ENCODE data around the gene ARHGEF37.

- TF ChIP-seq EZH2phosphoT487 (IDR thresholded peaks at IDR 0.05; ENCODE audit: borderline replicate concordance, low read depth, low read length): no peak
- no peak for TF ChIP-seq CTCF (conservative IDR thresholded peaks at IDR 0.05; ENCODE audit: low read length)
Observed at GRCh38 chr5:149666212-149666852, 85.0 kb downstream of the ARHGEF37 start.

All from OCI-LY7 (cell line).